Hepatocyte (in vitro differentiated cells): ENCODE data around the gene CRIM1.

Source experiments
- EZH2 ChIP-seq: fragments of 200-600 bp; sonication (generic); IDR thresholded peaks from 2 replicates; pipeline ENCODE4 v1.6.1; 2016; ENCODE audit warnings: antibody characterized with exemption, mild to moderate bottlenecking, borderline replicate concordance
- TF ChIP-seq, protein P1 (sequence below): fragments of 200-600 bp; sonication (generic); IDR thresholded peaks from 2 replicates; pipeline ENCODE4 v1.5.1; 2016; ENCODE audit warnings: antibody characterized with exemption, mild to moderate bottlenecking; ENCODE audit not compliant: poor library complexity

DNA sequence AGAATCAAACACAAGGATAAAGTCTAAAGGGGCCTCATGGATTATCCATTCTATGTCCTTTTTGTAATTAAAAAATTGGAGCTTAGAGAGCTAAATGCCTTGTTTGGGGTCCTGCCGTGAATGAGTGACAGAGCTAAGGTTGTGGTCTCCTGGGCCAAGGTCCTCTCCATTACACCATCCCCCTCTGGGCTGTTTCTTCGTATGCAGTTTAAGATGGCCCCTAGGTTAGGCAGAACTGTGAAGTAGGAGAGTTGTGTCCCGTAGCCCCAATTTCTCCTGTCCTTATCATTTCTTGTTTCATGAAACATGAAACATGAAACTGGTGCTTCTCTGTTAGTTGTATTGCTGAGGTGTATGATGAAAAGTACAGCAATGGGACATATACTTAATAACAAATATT is 32.9 kb downstream of the CRIM1 start:
- TF ChIP-seq, protein P1, sequence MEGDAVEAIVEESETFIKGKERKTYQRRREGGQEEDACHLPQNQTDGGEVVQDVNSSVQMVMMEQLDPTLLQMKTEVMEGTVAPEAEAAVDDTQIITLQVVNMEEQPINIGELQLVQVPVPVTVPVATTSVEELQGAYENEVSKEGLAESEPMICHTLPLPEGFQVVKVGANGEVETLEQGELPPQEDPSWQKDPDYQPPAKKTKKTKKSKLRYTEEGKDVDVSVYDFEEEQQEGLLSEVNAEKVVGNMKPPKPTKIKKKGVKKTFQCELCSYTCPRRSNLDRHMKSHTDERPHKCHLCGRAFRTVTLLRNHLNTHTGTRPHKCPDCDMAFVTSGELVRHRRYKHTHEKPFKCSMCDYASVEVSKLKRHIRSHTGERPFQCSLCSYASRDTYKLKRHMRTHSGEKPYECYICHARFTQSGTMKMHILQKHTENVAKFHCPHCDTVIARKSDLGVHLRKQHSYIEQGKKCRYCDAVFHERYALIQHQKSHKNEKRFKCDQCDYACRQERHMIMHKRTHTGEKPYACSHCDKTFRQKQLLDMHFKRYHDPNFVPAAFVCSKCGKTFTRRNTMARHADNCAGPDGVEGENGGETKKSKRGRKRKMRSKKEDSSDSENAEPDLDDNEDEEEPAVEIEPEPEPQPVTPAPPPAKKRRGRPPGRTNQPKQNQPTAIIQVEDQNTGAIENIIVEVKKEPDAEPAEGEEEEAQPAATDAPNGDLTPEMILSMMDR: no peak
- TF ChIP-seq EZH2: no peak
